Bronchial epithelial cell (primary cell): ENCODE results near the gene HAAO. TPM values are rescaled to one million over a fixed set of nuclear protein-coding genes. Genes with fewer than 3 reads are reported as not detected.

Experiments used
- DNase-seq: peaks from one replicate; pipeline ENCODE4 v3.0.0-alpha.2; 2010; ENCODE audit warnings: low read depth
- FAIRE-seq: peaks from 2 replicates; lab custom pipeline; 2011; peaks lifted over from hg19 to GRCh38; lab: Jason Lieb, UNC
- H3K27me3 ChIP-seq: 2 replicates; pipeline ENCODE4 v1.5.1; 2011; ENCODE audit warnings: low read length; ENCODE audit not compliant: control insufficient read depth, insufficient read depth
- H3K36me3 ChIP-seq: 2 replicates; pipeline ENCODE4 v1.5.1; 2011; ENCODE audit warnings: low read length; ENCODE audit not compliant: control insufficient read depth, insufficient read depth
- H3K4me3 ChIP-seq: 2 replicates; pipeline ENCODE4 v1.5.1; 2011; ENCODE audit warnings: mild to moderate bottlenecking, low read depth, low read length, control low read depth
- total RNA-seq: library from RNA; depleted of rRNA; stranded (reverse); fragments of >200 nt; gene quantifications from 2 replicates; pipeline ENCODE4 v1.2.1, GENCODE V29; 2014
- TF ChIP-seq, protein P1 (sequence below): IDR thresholded peaks from 2 replicates; pipeline ENCODE4 v1.5.1; 2011; ENCODE audit warnings: mild to moderate bottlenecking, moderate library complexity, low read length, control low read depth, inconsistent platforms; ENCODE audit not compliant: insufficient read depth, severe bottlenecking

HAAO gene
- total RNA-seq, 1 donor from 2014 or later, result not detected

- FAIRE-seq, result peak; percentile 64
- TF ChIP-seq, protein P1, sequence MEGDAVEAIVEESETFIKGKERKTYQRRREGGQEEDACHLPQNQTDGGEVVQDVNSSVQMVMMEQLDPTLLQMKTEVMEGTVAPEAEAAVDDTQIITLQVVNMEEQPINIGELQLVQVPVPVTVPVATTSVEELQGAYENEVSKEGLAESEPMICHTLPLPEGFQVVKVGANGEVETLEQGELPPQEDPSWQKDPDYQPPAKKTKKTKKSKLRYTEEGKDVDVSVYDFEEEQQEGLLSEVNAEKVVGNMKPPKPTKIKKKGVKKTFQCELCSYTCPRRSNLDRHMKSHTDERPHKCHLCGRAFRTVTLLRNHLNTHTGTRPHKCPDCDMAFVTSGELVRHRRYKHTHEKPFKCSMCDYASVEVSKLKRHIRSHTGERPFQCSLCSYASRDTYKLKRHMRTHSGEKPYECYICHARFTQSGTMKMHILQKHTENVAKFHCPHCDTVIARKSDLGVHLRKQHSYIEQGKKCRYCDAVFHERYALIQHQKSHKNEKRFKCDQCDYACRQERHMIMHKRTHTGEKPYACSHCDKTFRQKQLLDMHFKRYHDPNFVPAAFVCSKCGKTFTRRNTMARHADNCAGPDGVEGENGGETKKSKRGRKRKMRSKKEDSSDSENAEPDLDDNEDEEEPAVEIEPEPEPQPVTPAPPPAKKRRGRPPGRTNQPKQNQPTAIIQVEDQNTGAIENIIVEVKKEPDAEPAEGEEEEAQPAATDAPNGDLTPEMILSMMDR, result no peak
- Histone ChIP-seq H3K36me3 (no peaks in the 10 kb centered on the region), H3K27me3 (no peaks in the 10 kb centered on the region), H3K4me3 (no peak overlapping the region)
- DNase-seq, result no peak
Measured at GRCh38 chr2:42752816-42753813, 39.3 kb downstream of the HAAO start.

DNA sequence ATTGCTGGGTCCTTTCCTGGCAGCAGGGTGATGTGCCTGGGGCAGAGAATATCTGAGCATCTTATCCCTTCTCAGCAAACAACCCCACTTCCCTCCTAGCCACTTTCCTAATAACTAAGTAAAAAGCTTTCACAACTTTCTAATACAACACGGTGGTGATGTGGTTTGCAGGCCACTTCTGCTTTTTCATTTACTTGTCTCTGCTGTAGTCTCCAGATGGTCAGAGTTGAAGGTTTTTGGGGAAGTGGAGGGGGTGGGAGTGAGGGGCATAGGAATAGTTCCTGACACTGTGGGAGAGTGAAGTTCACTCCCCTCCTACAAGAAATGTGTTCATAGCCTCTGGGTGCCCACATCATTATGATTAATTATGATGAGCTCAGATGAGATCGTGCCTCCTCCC lies 40.1 kb downstream of the HAAO start:
- DNase-seq (peak; percentile 22), FAIRE-seq (no peak)
- Histone ChIP-seq H3K36me3 (no peaks in the 10 kb centered on the region), H3K4me3 (no peak overlapping the region), H3K27me3 (no peaks in the 10 kb centered on the region)
- TF ChIP-seq, protein P1, result no peak

DNA sequence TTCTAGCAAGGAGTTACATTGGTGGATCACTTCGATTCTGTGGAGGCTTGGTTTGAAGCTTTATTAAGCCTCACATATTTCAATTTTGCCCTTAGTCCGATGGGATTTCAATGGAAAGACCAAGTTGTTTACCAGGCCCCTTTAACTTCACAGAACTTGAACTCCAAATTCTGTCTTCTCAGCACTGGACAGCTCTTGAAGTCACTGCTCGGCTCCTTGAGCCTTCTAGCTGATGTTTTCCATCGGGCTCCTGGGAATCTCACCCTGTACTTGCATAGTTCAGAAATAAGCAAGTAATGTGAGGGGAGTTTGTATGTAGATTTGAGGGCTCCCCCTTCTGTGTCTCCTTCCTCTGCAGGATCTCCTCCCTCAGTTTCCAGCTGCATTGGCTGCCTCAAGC lies 43.5 kb downstream of the HAAO start:
- no peak for FAIRE-seq
- no peak for DNase-seq
- TF ChIP-seq, protein P1, result no peak
- no peaks in the 10 kb centered on the region for H3K36me3 ChIP-seq
- no peak overlapping the region for H3K4me3 ChIP-seq
- no peaks in the 10 kb centered on the region for H3K27me3 ChIP-seq

- Histone ChIP-seq H3K27me3 (no peaks in the 10 kb centered on the region), H3K4me3 (no peak overlapping the region), H3K36me3 (no peaks in the 10 kb centered on the region)
- DNase-seq (no peak), FAIRE-seq (no peak)
- TF ChIP-seq, protein P1, result no peak
Measured at GRCh38 chr2:42747422-42747821, 45.0 kb downstream of the HAAO start.

GRCh38 chr2:42744545-42745082 lies 47.8 kb downstream of the HAAO start:
- TF ChIP-seq, protein P1, result no peak
- Histone ChIP-seq H3K27me3 (no peaks in the 10 kb centered on the region), H3K36me3 (no peaks in the 10 kb centered on the region), H3K4me3 (no peak overlapping the region)
- FAIRE-seq, result no peak
- DNase-seq, result no peak

DNA sequence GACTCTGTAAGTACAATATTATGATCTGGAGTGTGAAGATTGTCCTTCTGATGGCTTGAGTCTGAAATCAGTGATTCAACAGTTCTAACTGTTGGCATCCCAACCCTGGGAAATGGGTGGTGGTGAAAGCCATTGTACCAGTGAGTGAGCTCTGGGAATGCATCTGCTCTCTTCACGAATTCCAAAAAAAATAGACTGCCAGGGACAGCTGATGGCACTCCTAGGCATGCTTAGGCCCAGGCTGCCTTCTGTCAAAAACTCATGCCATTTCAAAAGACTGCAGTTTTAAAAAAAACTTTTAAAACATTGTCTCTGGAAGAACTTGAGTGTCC lies 48.8 kb downstream of the HAAO start:
- H3K36me3 ChIP-seq, result no peaks in the 10 kb centered on the region
- TF ChIP-seq, protein P1, result no peak
- H3K27me3 ChIP-seq, result no peaks in the 10 kb centered on the region
- H3K4me3 ChIP-seq, result no peak overlapping the region
- no peak for FAIRE-seq
- DNase-seq, result no peak
